OCI-LY7 (cell line): Measurements from ENCODE around the gene SPR. TPM values are rescaled to one million over a fixed set of nuclear protein-coding genes. Genes with fewer than 3 reads are reported as not detected.
"Not testable (repeated sequence)": the region's sequence is repeated elsewhere in the genome, so short reads cannot be mapped to it uniquely, and the experiment has no call there.

Source experiments
- BruUV-seq: library from RNA; stranded (reverse); fragments of 400-500 nt; replicated peaks from 2 replicates; lab custom pipeline; 2021; lab: Mats Ljungman, UMichigan
- CTCF ChIA-PET: fragments of 300-600 bp; sonication (Branson Sonifier 250); formaldehyde crosslinking; loops from one replicate; lab custom pipeline; 2022; ENCODE audit warnings: antibody characterized with exemption; ENCODE audit not compliant: unreplicated experiment; lab: Charles Lee
- POLR2A ChIA-PET: fragments of 300-600 bp; sonication (Branson Sonifier 250); formaldehyde crosslinking; loops from one replicate; lab custom pipeline; 2022; ENCODE audit warnings: antibody characterized with exemption; lab: Charles Lee
- DNase-seq: peaks from one replicate; pipeline ENCODE4 v3.0.0-alpha.2; 2015; ENCODE audit warnings: low spot score
- H2AFZ ChIP-seq: fragments of 200-600 bp; sonication (generic), shearing (Covaris generic); 2 replicates; pipeline ENCODE4 v1.6.1; 2014; ENCODE audit warnings: mild to moderate bottlenecking, antibody characterized with exemption, low read length, moderate library complexity
- H3K27ac ChIP-seq: fragments of 200-600 bp; sonication (generic); 2 replicates; pipeline ENCODE4 v1.5.1; 2014; ENCODE audit warnings: mixed run types, low read depth, mild to moderate bottlenecking, moderate library complexity, low read length, inconsistent platforms; ENCODE audit not compliant: poor library complexity, severe bottlenecking
- H3K36me3 ChIP-seq: fragments of 200-600 bp; sonication (generic); 2 replicates; pipeline ENCODE4 v1.6.1; 2014; ENCODE audit warnings: mild to moderate bottlenecking, antibody characterized with exemption, low read length, moderate library complexity, mixed read lengths; ENCODE audit not compliant: insufficient read depth
- H3K4me1 ChIP-seq: fragments of 200-600 bp; sonication (generic); 2 replicates; pipeline ENCODE4 v1.5.1; 2014; ENCODE audit warnings: mild to moderate bottlenecking, low read length; ENCODE audit not compliant: insufficient read depth, poor library complexity, severe bottlenecking
- H3K4me2 ChIP-seq: fragments of 200-600 bp; sonication (generic); 2 replicates; pipeline ENCODE4 v1.6.1; 2014; ENCODE audit warnings: mild to moderate bottlenecking, low read length
- H3K4me3 ChIP-seq: fragments of 200-600 bp; sonication (generic); 2 replicates; pipeline ENCODE4 v1.5.1; 2014; ENCODE audit warnings: mild to moderate bottlenecking, low read depth, low read length; ENCODE audit not compliant: poor library complexity, severe bottlenecking
- H3K79me2 ChIP-seq: fragments of 200-600 bp; sonication (generic); 2 replicates; pipeline ENCODE4 v1.6.1; 2016; ENCODE audit warnings: low read depth, mild to moderate bottlenecking, low read length, moderate library complexity, mixed read lengths; ENCODE audit not compliant: insufficient read depth
- H3K9me2 ChIP-seq: fragments of 200-600 bp; sonication (generic); 2 replicates; pipeline ENCODE4 v1.6.1; 2016; ENCODE audit warnings: mild to moderate bottlenecking, low read length, mixed read lengths; ENCODE audit not compliant: insufficient read depth
- H3K9me3 ChIP-seq: fragments of 200-600 bp; sonication (generic); 2 replicates; pipeline ENCODE4 v1.6.1; 2014; ENCODE audit warnings: mild to moderate bottlenecking, mixed run types, low read length, mixed read lengths
- H4K20me1 ChIP-seq: fragments of 200-600 bp; sonication (generic); 2 replicates; pipeline ENCODE4 v1.6.1; 2014; ENCODE audit warnings: mild to moderate bottlenecking, antibody characterized with exemption, low read length, moderate library complexity, mixed read lengths; ENCODE audit not compliant: insufficient read depth
- CTCF ChIP-seq: fragments of 200-600 bp; sonication (generic); conservative IDR thresholded peaks from 2 replicates; pipeline ENCODE4 v1.5.1; 2014; ENCODE audit warnings: mild to moderate bottlenecking, antibody characterized with exemption, low read length, moderate library complexity, mixed read lengths
- EZH2phosphoT487 ChIP-seq: fragments of 200-600 bp; sonication (generic); IDR thresholded peaks from 2 replicates; pipeline ENCODE4 v1.6.1; 2018; ENCODE audit warnings: low read depth, borderline replicate concordance, mild to moderate bottlenecking, mixed run types, antibody characterized with exemption, low read length, moderate library complexity, mixed read lengths
- intact Hi-C: fragments of 100-400 bp; cut with micrococcal nuclease; formaldehyde crosslinking; loops from one replicate; pipeline ENCODE4 v1.10.0; 2022; ENCODE audit not compliant: unreplicated experiment
- total RNA-seq, 2 experiments: library from RNA; depleted of rRNA in 1 of 2; stranded (reverse); fragments of >200 nt in 1 of 2; shearing (Covaris generic) in 1 of 2; gene quantifications; 2 replicates each; pipeline ENCODE4 v1.2.3, GENCODE V29; 2014 to 2022

The SPR gene
- total RNA-seq, 2 experiments from 2014 or later = not detected

DNA sequence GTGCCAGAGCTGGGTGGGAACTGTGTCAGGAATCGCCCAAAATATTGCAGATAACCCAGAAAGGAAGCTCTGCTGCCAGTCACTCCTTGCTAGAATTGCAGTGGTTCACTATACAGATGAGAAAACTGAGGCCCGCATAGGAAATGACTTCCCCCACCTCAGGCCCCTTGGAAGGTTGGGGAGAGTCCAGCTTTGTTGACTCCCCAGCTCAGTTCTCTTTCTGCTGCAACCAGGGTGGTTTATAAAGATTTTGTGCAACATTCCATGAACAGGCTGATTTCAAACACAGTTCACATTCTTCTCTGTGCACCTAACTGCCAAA, 11.3 kb downstream of the SPR start:
- Histone ChIP-seq H3K4me2 (no peak overlapping the region), H3K4me1 (no peaks in the 10 kb centered on the region), H3K27ac (no peak overlapping the region), H3K4me3 (no peak overlapping the region), H3K9me2 (no peaks in the 10 kb centered on the region), H3K36me3 (no peaks in the 10 kb centered on the region), H4K20me1 (no peaks in the 10 kb centered on the region), H2AFZ (no peak overlapping the region), H3K79me2 (no peaks in the 10 kb centered on the region), H3K9me3 (no peaks in the 10 kb centered on the region)
- no TSS peak for BruUV-seq
- ChIA-PET POLR2A (no interaction called here), CTCF (interaction anchor here (0.6 kb wide), 1 partner anchor 41 kb away, joined by 4 read pairs; no protein-coding TSS in a partner anchor)
- intact Hi-C loops = no loop called here
- TF ChIP-seq EZH2phosphoT487 = no peak
- TF ChIP-seq CTCF = no peak
- no peak for DNase-seq

GRCh38 chr2:72900191-72900825, 13.1 kb downstream of the SPR start:
- DNase-seq = no peak
- Histone ChIP-seq H3K9me3 (no peaks in the 10 kb centered on the region), H3K4me2 (no peak overlapping the region), H3K79me2 (no peaks in the 10 kb centered on the region), H2AFZ (no peak overlapping the region), H3K27ac (no peak overlapping the region), H3K4me1 (no peaks in the 10 kb centered on the region), H3K36me3 (no peaks in the 10 kb centered on the region), H4K20me1 (no peaks in the 10 kb centered on the region), H3K9me2 (no peaks in the 10 kb centered on the region), H3K4me3 (no peak overlapping the region)
- ChIA-PET CTCF (no interaction called here), POLR2A (no interaction called here)
- intact Hi-C loops = no loop called here
- BruUV-seq = no TSS peak
- TF ChIP-seq CTCF = no peak
- no peak for TF ChIP-seq EZH2phosphoT487

DNA sequence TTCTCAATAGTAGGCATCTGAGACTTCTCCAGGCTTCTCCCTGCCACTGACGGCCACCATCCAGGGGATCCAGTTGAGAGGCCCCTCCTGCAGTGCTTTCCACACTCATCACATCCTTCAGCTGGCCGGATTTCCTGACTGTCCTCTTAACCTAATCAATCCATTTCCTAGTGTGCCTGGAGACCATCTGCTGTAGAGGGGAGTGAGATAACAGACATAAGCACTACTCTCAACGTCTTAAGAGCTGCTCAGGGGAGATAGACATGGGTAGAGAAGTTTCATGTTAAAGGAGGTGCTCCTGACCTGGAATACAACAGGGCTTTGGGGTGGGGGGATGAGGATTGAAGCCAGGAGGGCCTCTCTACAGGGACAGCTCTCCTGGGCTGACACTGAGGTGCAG, 14.2 kb downstream of the SPR start:
- no peak for DNase-seq
- no TSS peak for BruUV-seq
- Histone ChIP-seq H3K27ac (no peak overlapping the region), H3K79me2 (no peaks in the 10 kb centered on the region), H3K4me2 (no peak overlapping the region), H3K4me3 (no peak overlapping the region), H3K9me2 (no peaks in the 10 kb centered on the region), H3K9me3 (no peaks in the 10 kb centered on the region), H3K36me3 (no peaks in the 10 kb centered on the region), H3K4me1 (no peaks in the 10 kb centered on the region), H2AFZ (no peak overlapping the region), H4K20me1 (no peaks in the 10 kb centered on the region)
- ChIA-PET POLR2A (no interaction called here), CTCF (no interaction called here)
- intact Hi-C loops = no loop called here
- TF ChIP-seq EZH2phosphoT487 (no peak), CTCF (no peak)

DNA sequence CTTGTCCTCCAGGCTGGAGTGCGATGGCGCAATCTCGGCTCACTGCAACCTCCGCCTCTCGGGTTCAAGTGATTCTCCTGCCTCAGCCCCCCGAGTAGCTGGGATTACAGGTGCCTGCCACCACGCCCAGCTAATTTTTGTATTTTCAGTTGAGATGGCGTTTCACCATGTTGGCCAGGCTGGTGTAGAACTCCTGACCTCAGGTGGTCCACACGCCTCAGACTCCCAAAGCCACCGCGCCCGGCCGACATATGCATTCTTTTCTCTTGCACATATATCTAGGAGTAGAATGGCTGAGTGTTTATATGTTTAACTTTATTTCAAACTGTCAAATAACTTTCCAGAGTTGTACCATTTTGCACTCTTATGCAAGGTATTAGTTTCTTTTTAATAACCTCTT, 20.2 kb downstream of the SPR start:
- H3K4me1 ChIP-seq, H3K4me3 ChIP-seq, intact Hi-C loops, H2AFZ ChIP-seq, H3K4me2 ChIP-seq, H3K36me3 ChIP-seq, DNase-seq, BruUV-seq, H3K9me3 ChIP-seq, H3K27ac ChIP-seq, POLR2A ChIA-PET, CTCF ChIA-PET, H4K20me1 ChIP-seq, H3K9me2 ChIP-seq, H3K79me2 ChIP-seq: not testable (repeated sequence)
